Amniotic epithelial cell (primary cell): Measurements from ENCODE around the gene PRKAR1B.
"Not testable (repeated sequence)": the region's sequence is repeated elsewhere in the genome, so short reads cannot be mapped to it uniquely, and the experiment has no call there.

Experiments
- DNase-seq: peaks from one replicate; pipeline ENCODE4 v3.0.0-alpha.2; 2010; ENCODE audit warnings: low read depth

PRKAR1B gene

DNA sequence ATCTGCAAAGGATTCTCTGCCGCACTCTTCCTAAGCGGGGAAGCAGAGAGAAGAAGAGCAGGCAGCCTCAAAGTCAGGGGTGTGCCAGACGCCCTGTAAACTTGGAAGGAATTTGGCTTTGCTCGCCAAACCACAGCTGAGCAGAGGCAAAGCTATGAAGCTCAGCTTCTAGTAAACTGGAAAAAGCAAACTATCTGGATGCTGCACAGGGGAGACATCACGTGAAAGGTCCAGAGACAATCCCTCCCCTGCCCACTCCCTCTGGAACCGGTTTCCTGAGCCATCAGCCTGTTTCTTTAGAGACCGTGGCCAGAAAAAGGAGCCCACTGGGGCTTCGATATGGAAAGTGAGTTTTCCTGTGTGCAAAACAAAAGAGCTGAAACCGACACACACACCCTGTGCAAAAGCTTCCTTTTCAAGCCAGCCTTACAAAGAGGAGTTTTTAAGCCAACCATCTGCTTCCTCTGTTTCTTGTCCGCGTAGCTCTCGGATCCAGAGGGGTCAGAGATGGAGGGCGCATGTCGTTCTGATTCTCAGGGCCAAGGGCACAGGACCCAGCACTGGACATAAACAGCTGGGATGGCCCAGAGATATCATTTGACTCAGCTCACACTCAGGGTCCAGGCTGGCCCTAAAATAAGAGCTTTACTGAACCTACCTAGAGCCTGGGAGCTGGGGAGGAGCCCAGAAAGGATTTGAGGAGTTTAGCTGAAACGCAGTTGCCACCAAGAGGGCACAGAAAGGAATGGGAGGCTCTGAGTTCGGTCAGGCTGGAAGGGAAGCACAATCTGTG lies 58.7 kb downstream of the PRKAR1B start:
- DNase-seq = peak; percentile 83

DNA sequence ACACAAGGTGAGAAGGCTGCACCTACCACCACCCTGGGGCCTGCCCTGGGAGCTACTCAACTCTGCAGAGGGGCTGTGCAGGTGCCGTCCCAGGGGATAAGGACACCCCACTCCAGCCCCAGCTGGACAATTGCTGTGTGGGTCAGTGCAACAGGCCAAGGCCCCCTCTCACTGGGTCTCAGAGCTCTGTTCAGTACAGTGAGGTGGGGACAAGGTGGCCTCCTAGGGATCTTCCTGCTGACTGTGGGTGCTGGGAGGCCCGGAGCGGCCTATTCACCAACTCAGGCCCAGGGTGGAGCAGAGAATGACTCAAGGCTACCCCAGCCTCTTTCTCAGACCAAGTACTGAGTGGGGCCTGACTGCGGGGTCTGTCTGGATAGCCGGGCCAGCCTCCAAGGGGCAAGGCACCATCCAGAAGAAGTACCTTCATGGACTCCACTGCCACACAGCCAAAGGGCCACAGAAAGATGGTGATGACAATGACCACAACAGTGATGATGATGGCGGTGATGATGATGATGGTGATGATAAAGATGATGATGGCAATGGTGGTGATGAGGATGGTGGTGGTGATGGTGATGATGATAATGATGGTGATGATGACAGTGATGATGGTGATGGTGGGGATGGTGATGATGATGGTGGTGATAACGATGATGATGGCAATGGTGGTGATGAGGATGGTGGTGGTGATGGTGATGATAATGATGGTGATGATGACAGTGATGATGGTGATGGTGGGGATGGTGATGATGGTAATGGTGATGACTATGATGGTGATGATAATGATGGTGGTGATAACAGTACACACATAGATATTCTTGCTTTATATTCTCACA lies 60.4 kb downstream of the PRKAR1B start:
- no peak for DNase-seq

DNA sequence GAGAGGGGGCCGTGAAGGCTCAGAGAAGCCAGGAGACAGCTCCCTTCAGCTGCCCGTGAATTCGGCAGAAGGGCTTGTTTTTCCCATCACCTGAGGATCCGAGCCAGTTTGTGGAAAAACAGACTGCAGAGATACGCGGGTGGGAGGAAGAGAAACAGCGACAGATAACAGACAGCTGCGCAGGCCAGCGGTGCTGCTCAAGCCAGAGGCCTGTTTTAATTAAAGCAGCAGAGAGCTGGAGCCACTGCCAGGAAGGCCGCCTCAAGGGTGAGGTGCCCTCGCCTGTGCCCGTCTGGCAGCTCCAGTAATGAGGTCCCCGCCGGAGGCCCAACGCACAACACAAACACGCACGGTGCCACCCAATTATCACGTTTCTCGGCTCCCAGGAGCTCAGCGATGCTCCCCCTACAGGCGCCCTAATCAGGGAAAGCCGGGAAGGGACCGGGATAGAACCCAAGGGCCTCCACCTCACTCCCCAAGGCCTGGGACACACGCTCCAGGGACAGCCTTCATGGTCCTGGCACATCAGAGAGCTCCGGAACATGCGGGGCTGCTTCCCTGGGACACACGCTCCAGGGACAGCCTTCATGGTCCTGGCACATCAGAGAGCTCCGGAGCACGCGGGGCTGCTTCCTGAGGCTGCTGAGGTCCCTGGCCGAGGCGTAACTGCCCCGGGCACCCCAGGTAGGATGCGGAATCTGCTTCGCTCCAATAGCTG lies 61.2 kb downstream of the PRKAR1B start:
- peak; percentile 53 for DNase-seq

DNA sequence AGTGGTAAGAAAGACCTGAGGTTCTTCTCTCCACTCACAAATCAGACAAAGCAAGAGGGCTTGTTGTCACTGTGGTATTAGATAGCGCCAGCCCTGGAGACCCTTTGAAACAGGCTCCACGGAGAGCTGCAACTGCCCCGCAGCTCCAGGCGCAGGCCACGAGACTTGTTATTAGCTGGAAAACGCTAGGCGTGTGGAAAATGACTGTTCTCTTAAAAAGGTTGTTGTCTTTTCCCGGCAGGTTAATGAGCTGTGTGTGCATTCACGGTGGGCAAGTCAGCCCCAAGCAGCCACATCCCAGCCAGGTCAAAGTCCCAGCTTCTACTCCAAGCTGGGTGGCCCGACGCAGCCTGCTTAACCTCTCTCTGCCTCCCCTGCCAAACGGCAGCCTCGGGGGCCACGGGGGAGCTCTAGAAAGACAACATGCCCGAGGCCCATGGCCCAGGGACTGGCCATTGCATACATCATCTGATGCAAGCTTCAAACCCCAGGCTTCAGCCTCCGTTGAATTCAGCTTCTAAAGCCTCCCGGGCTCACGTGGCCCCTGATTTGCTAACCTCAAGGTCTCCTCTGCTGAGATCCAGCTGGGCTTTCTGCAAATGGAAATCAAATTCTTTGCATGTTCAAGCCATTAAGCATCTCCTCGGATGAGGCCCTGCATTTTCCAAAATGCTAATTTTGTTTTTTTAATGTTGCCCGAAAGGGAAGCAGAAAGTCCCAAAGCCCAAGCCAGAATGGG lies 61.9 kb downstream of the PRKAR1B start:
- DNase-seq = peak; percentile 78

DNA sequence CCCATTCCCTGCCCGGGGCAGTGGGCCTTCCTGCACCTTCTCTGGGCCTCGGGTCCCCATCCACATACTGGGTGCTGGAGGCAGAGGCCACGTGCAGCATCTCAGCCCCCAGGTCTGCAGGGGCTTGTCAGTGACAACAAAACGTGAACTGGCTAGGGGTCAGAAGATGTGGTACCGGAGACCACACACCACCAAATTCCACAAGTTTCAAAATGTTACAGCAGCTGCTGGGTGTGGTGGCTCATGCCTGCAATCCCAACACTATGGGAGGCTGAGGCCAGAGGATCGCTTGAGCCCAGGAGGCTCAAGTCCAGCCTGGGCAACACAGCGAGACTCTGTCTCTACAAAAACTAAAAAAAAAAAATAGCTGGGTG lies 62.7 kb downstream of the PRKAR1B start:
- DNase-seq = no peak

DNA sequence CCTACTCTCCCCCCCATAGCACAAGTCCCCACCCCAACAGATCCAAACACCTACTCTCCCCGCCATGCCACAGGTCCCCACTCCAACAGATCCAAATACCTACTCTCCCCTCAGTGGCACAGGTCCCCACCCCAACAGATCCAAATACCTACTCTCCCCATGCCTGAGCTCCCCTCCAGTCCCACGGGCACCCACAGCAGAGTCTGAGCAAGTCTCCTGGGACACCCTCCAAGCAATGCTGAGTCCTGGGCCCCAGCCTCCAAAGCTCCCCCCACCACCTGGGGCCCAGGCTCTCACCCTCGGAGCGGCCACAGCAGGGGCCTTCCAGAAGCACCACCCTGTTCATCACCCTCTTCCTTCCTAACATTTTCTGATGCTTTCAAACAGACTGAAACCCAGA lies 64.5 kb downstream of the PRKAR1B start:
- no peak for DNase-seq

DNA sequence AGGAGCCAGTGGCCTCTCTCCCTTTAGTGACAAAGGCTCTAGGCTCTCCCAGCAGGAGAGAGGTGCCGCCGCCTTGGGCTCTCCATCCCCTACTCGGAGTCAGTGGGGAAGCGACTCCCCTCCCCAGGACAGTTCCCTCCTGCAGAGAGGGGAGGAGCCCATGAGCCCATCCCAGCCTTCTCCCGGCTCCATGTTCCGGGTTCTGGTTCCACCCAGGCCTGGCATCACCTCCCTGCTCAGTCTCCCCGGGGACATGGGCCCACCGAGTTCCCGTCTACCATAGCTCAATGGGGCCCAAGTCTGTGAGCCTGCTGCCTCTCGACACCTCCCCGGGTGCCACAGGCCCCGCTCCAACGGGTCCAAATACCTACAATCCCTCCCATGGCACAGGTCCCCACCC lies 67.1 kb downstream of the PRKAR1B start:
- no peak for DNase-seq

DNA sequence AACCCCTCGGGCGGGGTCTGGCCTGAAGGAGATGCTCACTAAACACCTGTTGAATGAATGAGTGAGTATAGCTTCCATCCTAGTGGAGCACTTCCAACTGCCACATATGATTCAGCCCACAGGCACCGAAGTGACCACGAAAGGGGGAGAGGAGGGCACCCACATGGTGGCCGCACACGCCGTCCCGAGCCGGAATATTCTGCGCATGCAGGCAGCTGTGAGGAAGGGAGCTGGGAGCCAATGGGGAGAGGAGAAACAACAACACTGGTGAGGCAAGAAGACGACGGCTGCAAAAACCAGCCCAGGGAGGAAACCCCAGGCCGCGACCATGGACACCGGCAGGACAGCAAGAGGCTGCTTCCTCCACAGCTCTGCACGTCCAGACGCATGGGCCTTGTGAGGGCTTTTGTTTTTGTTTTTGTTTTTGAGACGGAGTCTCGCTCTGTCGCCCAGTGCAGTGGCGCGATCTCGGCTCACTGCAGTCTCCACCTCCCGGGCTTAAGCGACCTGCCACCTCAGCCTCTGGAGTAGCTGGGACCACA lies 67.7 kb downstream of the PRKAR1B start:
- no peak for DNase-seq

DNA sequence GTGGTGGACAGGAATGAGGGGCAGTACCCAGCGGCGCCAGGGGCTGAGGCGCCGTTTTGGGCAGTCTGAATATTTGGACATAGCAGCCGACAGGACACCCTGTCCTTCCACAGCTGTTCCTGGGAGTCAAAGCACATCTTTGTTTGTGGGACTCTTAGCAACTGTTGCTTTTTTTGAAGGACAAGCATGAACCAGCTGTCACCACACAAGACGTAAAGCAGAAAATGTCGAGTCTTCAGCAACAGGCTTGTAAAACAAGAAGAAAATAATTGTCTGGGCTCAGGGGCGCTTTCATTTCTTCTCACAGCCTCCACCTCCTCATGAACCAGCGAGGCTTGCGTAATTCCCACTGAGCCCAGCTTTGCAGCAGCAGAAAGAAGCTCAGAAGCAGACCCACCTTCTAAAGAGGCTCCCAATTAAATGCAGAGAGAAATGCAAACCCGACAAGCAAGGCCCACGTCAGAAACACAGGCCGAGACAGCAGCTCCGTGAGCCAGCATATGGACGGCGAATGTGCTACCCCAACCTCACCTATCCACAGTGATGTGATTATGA lies 69.4 kb downstream of the PRKAR1B start:
- peak; percentile 73 for DNase-seq

DNA sequence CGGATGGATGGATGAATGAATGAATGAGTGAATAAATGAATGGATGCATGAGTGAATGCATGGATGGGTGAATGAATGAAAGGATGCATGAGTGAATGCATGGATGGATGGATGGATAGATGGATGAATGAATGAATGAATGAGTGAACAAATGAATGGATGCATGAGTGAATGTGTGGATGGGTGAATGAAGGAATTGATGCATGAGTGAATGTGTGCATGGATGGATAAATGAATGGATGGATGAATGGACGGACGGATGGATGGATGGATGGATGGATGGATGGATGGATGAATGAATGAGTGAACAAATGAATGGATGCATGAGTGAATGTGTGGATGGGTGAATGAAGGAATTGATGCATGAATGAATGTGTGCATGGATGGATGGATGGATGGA lies 70.1 kb downstream of the PRKAR1B start:
- not testable (repeated sequence) for DNase-seq

DNA sequence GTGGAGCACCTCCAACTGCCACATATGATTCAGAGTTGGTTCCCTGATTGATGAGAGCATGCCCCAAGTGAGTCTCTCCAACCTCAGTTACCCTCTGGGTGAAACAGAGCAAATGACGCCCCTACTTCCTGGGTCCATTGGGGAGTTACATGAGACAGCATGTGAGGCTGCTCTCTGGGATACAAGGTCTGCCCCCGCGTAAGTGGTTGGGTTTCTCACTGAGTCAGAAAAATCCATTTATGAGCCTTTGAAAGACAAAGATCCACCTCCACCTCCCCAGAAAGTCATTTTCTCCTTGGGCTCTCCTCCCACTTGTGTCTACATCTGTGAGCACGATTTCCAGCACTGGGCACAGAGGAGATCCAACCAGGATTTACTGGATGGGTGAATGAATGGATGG lies 71.3 kb downstream of the PRKAR1B start:
- DNase-seq = no peak

DNA sequence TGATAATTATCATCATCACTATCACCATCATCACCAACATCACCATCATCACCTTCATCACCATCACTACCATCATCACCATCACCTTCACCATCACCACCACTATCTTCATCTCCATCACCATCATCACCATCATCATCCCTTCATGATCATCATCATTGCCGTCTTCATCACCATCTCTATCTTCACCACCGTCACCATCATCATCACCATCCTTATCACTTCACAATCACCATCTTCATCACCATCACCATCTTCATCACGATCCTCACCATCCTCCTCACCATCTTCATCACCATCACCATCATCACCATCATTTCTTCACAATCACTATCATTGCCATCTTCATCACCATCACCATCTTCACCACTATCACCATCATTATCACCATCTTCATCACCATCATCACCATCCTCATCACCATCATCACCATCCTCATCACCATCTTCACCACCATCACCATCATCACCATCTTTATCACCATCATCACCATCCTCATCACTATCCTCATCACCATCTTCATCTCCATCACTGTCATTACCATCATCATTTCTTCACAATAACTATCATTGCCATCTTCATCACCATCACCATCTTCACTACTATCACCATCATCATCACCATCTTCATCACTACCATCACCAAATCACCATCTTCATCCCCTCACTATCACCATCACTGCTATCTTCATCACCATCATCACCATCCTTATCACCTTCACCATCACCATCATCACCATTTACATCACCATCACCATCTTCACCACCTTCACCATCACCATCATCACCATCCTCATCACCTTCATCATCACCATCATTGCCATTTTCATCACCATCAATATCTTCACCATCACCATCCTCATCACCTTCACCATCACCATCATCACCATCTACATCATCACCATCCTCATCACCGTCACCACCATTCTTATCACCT lies 73.0 kb downstream of the PRKAR1B start:
- DNase-seq = no peak

DNA sequence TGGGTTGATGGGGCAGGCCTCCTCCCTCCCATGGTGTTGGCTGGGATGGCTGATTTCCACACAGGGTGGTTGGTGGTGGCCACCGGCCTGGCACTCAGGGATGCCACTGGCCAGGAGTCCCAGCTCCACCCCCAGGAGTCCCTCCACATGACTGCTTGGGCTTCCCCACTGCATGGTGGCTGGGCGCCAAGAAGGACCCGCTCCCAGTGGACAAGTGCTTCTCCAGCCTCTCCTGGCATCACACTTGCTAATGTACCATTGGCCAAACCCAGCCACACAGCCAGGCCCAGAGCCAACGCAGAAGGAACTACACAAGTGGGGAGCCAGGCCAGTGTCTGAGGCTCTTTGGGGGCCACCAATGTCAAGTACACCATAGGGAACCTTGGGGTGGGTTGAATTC lies 74.2 kb downstream of the PRKAR1B start:
- DNase-seq = no peak

DNA sequence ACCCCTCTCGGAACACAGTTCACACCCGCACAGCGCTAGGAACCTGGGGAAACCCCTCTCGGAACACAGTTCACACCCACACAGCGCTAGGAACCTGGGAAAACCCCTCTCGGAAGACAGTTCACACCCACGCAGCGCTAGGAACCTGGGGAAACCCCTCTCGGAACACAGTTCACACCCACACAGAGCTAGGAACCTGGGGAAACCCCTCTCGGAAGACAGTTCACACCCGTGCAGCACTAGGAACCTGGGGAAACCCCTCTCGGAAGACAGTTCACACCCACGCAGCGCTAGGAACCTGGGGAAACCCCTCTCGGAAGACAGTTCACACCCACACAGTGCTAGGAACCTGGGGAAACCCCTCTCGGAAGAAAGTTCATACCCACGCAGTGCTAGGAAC lies 74.9 kb downstream of the PRKAR1B start:
- not testable (repeated sequence) for DNase-seq

DNA sequence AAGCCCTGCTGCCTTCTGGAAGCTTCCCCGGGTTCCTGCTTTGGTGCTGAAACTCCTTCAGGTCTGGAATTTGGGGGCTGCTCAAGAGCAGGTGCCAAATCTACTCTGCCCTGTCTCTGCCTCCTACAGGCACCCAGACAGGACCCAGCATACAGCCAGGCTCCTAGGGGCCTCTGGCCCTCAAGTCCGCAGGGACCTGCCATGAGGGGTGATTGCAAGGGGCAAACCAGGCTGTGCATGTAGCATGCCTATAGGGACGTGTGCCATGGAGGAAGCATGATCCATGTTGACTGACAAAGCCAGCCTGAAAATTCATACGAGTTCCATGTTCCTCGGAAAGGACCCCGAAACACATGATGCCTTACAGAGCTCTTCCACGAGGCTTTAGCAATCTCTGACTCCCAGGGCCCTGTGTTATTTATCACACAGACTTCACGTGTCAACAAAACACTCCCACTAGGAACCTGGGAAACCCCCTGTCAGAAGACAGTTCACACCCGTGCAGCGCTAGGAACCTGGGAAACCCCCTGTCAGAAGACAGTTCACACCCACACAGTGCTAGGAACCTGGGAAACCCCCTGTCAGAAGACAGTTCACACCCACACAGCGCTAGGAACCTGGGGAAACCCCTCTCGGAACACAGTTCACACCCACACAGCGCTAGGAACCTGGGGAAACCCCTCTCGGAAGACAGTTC lies 75.9 kb downstream of the PRKAR1B start:
- DNase-seq = no peak

DNA sequence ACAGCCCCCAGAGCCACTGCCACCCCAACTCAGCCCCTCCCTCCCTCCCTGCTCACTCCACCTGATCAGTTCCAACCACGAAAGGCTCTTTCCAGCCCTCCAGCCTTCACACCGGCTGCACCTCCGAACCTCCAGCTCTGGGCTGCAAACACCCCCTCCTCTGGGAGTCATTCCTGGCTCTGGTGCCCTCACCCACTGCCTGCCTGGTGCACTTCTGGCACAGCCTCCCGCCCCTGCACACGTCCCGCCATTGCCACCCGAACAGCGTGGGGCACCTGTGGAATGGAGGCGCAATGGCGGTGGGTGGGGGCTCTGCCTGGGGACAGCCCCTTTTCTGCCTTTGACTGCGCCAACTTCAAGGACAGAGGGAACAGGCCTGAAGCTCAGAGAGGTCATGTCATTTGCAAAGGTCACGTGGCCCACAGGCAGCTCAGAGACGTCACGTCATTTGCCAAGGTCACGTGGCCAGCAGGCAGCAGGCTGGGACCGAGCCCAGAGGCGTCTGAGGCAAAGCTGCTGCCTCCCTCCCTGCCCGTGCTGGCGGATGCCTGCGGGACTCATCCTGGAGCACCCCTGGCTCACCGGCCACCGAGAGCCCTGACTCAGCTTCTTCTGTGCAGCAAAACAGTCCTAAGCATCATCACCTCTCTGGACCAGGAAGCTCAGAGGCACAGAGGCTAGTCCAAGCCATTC lies 76.6 kb downstream of the PRKAR1B start:
- DNase-seq = no peak

DNA sequence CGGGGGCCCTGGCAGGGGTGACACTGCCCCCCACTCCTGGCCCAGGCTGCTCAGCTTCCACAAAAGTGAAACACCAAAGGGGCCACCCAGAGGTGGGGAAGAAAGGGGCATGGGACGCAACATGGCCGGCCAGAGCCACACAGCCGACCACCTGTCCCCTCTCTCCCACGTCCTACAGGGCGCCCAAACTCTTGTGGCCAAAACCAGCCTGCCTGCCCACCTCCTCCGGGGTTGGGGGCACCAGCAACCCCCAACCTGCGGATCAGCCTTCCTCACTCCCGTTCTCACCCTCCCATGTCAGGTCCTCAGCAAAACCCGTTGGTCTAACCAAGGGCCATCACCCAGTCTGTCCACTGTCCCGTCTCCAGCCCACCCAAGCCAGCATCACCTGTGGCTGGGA lies 80.1 kb downstream of the PRKAR1B start:
- no peak for DNase-seq

DNA sequence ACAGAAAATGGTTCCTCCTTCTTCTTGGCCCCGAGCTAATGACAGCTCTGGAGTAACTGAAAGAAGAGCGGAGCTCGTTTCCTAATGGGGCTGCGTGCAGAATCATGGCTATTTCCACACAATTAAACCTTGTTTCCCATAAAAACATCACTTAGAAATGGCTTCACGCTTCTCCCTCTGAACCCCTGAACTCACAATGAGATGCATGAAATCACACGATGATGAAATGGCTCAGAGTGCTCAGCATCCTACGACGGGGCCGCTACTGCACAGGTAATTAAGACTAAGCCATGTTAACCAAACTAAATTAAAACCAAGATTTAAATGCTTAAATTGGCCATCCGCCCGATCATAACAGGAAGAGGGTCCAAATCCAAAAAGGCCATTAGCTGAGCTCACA lies 80.6 kb downstream of the PRKAR1B start:
- no peak for DNase-seq

DNA sequence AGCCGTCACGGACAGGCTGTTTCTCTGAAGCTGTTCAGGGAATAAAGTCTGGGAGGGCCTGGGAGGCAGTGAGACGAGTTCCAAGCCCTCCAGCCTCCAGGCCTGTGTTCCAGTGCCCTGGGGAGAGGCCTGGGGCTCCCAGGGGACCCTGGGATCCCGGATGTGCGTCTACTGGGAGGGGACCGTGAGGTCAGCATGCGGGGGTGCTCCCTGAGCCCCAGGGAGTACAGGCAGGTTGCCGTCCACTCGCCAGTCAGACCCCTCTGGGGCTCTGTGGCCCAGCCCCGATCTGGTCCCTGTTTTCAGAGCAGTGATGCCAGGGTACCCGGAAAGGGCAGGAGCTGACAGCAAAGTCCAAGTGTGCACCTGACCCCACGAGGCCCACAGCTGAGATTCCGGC lies 81.5 kb downstream of the PRKAR1B start:
- DNase-seq = no peak
